ENCODE results near the gene SUN1.
"Not testable (repeated sequence)": the region's sequence is repeated elsewhere in the genome, so short reads cannot be mapped to it uniquely, and the experiment has no call there.

SUN1 gene

DNA sequence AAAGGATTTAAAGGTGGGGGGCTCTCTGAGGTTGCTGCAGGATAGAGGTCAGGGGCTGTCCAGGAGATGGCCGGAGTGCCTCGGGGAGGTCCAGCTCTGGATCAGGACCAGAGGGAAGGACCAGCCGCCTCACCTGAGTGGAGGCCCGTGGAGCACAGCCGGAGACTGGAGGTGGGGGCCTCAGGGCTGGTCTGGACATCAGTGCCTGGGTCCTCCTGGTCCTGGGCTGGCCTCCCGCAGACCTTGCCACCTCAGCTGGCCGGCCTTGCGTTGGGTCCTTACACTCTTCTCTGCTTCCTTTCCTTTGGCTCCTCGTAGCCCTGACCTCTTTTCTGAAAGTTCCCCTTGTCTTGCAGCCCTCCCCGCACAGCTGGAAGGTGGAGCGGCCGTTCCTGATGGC is 2.0 kb downstream of the SUN1 start:
- DNase-seq (ENCODE audit: low spot score) (no peak), FAIRE-seq (no peak)

DNA sequence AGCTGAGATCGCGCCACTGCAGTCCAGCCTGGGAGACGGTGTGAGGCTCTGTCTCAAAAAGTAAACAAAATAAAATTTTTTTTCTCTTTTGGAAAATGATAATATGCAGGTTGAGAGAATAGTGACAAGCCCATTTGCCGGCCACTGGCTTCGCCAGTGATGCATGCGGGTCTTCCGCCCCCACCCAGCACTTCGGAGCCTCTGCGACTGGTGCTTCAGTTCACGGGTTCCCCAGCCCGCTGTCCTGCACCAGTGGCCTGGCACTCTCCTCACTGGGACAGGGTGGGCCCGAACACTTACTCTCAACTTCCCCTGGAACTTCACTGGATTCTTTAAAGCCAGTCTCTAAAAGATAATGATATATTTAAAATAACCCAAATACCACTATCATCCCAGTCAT is 2.7 kb downstream of the SUN1 start:
- no peak for FAIRE-seq
- no peak for DNase-seq (ENCODE audit: low spot score)

DNA sequence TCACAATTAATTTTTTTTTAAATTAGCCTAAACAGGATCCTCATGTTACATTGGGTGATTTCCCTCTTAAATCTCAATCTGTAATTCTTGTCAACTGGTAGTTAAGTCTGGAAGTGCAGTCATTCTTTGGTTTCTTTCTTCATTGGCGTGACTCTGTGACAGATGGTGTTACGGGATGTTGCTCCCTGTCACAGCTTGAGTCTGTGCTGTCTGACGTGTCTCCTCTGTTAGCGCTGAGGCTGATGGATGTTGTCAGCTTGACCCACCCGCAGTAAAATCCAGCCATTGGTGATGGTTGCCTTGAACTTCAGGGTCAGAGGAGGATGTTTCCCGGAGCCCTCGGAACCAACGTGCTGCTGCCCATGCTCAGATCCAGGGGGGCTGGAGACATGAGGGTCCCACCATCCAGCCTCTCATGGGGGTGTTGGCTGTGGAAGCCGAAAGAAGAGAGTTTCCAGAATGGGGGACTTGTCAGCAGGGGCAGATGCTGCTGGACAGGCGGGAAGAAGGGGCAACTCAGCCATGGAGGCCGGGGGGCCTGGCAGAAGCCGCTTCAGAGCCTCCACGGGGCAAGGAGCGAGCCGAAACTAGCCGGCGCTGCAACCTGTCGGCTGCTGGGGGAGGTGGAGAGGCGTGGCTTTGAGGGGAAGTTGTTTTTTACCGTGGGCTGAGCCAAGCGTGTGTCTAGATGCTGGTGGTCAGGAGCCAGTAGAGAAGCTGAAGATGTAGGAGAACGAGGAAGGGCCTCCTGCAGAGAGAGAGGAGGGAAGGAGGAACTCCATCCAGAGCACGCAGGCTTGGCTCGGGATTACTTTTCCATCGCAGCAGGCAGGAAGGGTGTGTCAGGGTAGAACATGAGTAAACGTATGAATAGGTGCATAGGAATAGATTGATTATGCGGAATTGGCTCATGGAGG is 3.5 kb downstream of the SUN1 start:
- FAIRE-seq: peak; percentile 63
- DNase-seq (ENCODE audit: low spot score): no peak

DNA sequence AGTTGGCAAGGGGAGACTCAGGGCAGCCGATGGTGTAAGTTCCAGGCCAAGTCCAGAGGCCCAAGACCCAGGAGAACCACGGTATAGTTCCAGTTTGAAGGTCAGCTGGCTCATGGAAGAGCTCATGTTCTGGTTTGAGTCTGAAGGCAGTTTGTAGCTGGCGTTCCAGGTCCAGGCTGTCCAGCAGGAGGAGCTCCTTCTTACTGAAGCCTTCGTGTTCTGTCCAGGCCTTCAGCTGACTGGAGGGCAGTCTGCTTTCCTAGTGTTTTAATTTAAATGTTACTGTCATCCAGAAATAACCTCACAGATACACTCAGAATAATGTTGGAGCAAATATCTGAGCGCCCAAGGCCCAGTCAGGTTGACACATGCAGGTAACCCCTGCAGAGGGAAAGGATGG is 4.2 kb downstream of the SUN1 start:
- DNase-seq (ENCODE audit: low spot score) (no peak), FAIRE-seq (no peak)

DNA sequence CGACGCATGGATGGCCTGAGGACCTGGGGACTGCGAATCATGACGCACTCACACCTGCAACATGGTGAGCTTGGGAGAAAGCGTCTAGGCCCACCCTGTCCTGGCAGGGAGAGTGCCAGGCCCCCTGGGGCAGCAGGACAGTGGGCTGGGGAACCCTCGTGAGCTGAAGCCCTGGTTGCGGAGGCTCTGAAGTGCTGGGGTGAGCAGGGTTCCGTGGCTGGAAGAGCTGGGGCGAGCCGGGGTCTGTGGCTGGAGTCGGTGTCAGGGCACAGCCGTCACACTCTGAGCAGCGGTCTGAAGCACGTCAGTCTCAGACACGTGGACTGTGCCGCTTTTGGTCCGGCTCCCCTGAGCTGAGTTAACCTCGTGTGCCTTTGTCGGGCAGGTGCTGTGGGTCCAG is 4.7 kb downstream of the SUN1 start:
- DNase-seq (ENCODE audit: low spot score) (no peak), FAIRE-seq (no peak)

DNA sequence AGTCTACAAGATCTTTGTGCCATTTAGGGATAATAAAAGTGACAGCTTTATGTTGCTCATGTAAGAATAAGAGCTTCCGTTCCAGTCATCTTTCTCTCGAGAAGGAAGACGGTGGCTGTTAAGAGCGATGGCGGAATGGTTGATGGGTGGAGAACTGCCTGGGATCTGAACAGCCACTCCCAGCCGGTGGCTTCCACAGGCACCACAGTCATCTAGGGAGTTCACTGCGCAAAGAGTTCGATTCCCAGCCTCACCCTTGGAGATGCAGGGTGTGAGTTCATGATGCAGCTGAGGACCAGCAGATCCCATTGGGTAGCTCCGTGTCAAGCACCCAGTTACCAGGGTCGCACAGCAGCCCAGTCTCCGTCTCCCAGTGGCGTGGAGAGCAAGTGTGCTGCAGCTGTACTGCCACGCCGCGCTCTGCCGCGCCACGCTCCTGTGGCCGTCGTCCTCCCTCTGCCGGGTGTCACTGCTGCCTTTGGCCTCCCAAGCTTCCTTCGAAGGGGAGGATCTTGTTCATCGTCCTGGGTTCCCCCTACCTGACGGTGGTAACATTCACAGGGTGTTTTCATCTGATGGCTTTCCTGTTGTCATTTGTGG is 7.8 kb downstream of the SUN1 start:
- DNase-seq (ENCODE audit: low spot score): no peak
- FAIRE-seq: peak; percentile 5

DNA sequence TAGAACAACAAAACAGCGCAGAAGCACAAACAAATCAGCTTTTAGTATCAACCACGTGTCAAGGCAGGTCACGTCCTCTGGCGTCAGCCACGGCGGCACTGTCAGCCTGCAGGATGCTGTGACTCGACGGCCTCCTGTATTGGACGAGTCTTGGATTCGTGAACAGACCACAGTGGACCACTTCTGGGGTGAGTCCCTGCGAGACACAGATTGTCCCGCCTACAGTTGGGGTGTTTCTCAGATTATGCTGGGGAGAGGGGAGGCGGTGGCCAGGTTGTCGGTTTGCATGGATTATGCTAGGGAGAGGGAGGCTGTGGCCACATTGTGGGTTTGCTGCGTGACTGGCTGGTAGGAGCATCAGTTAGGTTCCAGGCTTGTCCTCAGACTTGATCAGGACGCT is 9.7 kb downstream of the SUN1 start:
- no peak for DNase-seq (ENCODE audit: low spot score)

DNA sequence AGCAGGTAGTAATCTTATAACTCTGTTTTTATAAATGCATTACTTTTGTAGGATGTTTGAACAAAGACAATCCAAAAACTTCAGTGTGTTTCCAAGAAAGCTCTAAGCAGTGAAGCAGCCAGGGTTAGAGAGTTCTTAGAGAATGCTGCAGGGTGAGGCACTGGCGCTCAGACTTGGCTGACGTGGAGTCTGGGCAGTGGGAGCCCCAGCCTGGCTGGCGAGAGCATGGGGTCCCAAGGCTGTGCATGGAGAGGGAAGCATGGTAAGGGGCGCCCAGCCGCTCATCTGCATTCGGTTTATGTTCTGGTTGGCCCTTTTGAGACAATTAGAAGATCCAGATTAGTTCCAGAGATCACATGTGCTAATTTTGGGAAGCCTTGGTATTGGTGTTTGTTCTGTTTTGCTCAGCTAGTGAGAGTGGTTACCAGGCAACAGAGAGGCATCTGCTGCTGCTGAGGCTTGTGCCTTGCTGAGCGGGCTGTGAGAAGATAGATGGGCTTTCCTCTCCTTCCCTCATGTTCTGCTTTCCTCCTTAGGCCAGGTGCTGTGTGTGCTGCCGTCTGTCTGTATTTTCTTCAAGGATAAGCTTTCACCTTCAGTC is 10.3 kb downstream of the SUN1 start:
- DNase-seq (ENCODE audit: low spot score): no peak
- FAIRE-seq: no peak

More for the DNA sequence above, 9.7 kb downstream of the SUN1 start:
- no peak for FAIRE-seq

DNA sequence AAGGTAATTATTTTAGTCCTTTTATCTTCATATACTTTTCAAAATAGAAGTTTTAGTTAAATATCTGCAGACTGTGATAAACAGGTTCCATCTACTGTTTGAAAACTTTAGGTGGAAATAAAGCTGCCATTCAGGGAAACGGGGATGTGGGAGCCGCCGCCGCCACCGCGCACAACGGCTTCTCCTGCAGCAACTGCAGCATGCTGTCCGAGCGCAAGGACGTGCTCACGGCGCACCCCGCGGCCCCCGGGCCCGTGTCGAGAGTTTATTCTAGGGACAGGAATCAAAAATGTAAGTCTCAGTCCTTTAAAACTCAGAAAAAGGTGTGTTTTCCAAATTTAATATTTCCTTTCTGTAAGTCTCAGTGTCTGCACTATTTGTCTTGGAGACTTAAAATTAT is 11.0 kb downstream of the SUN1 start:
- FAIRE-seq (no peak), DNase-seq (ENCODE audit: low spot score) (no peak)

DNA sequence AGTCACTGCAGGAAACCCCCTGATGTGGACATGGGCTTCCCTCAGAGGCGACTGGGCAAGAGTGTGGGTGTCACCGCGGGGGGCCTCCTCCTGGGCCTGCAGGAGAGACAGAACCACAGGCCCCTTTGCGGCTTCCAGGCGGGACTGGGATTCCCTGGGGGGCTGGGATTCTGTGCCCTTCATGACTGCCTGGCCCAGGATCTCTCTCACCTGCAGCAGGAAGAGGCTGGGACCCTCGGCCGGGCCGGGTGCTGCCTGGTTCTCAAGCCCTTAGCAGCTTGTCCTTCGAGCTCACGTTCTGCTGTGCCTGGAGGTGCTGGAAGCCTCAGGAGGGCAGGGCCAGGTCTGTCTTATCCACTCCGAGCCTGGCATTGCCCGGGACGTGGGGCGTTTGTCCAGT is 11.8 kb downstream of the SUN1 start:
- DNase-seq (ENCODE audit: low spot score): no peak
- FAIRE-seq: no peak

DNA sequence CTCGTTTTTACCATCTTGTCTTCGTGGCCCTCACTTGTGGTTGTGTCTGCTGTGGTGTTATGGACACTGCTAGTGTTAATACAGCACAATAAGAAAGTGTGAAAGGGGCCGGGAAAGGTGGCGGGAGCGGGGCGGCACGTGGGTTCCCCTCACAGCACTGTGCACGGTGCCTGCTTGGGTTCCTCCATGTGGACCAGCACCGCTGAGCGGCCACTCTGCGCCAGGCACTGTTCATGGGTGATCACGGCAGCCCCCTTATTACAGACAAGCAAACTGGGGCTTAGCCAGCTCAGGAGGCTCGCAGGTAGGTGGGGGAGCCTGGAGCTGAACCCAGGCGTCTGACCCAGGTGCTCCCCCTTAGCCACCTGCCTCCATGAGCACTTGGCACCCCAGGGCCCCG is 12.2 kb downstream of the SUN1 start:
- no peak for DNase-seq (ENCODE audit: low spot score)
- no peak for FAIRE-seq

DNA sequence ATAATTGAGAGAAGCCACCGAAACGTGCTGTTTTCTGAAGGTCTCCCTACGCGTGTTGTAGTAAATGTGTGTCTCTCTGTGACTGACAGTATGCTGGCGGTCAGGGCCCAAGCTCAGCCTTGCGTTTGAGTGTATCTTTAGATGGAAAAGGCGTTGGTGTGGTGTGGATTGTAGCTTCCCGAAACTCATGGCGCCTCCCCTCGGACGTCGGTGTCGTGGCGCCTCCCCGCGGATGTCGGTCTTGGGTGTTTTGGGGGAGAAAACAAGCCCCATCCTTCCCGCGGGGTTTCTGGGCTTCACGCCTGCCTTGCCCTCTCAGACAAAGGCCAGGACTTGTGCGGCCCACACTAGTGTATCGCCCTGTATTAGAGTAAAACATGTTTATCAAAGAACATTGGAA is 12.8 kb downstream of the SUN1 start:
- FAIRE-seq: no peak
- no peak for DNase-seq (ENCODE audit: low spot score)

DNA sequence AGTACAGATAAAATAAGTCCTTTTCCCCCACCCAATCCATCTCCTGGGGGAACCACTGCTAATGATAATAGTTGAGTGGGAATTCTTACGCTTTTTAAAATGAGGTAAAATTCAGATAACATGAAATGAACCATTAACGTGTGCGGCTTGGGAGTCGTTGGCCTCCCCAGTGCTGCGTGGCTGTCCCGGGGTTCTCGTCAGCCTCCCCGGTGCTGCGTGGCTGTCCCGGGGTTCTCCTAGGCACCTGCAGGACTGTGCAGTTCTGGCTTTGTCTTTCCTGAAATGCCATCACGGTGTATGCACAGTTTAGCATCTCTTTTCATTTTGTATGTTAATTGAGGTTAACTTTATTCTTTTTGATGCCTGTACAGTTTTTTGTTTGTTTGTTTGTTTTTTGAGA is 13.5 kb downstream of the SUN1 start:
- FAIRE-seq (no peak), DNase-seq (ENCODE audit: low spot score) (no peak)

DNA sequence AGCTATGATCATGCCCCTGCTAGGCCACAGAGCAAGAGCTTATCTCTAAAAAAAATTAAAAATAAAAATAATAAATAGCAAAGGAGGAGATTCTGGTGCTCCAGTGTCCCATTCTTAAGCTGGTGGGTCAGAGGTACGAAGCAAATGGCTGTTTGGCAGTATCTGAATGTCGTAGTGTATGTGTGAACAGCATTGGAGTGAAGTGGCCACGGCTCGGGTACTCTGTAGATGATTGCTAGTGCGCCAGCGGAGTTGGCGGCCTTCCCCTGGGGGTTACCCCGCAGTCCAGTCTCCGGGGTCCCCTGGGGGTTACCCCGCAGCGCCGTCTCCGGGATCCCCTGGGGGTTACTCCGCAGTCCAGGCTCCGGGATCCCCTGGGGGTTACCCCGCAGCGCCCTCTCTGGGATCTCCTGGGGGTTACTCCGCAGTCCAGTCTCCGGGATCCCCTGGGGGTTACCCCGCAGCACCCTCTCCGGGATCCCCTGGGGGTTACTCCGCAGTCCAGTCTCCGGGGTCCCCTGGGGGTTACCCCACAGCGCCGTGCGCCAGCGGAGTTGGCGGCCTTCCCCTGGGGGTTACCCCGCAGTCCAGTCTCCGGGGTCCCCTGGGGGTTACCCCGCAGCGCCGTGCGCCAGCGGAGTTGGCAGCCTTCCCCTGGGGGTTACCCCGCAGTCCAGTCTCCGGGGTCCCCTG is 14.8 kb downstream of the SUN1 start:
- FAIRE-seq; DNase-seq (ENCODE audit: low spot score): not testable (repeated sequence)

DNA sequence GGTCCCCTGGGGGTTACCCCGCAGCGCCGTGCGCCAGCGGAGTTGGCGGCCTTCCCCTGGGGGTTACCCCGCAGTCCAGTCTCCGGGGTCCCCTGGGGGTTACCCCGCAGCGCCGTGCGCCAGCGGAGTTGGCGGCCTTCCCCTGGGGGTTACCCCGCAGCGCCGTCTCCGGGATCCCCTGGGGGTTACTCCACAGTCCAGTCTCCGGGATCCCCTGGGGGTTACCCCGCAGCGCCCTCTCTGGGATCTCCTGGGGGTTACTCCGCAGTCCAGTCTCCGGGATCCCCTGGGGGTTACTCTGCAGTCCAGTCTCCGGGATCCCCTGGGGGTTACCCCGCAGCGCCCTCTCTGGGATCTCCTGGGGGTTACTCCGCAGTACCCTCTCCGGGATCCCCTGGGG is 15.5 kb downstream of the SUN1 start:
- not testable (repeated sequence) for FAIRE-seq; DNase-seq (ENCODE audit: low spot score)

DNA sequence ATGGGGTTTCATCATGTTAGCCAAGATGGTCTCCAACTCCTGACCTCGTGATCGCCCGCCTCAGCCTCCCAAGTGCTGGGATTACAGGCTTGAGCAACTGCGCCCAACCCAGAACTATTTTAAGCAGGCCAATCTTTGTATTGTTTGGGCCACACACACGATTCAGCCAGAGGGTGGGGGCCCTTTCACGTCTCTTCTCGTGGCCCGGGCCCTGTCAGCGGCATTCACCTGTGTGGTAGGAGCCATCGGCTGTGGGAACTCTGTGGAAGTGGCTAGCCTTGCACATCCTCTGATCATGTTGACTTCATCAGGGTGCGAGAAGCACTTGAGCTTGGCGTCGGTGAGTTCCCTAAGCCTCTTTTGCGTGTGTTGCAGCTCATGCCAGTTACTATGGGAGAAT is 16.9 kb downstream of the SUN1 start:
- peak; percentile 80 for FAIRE-seq
- DNase-seq (ENCODE audit: low spot score): no peak

DNA sequence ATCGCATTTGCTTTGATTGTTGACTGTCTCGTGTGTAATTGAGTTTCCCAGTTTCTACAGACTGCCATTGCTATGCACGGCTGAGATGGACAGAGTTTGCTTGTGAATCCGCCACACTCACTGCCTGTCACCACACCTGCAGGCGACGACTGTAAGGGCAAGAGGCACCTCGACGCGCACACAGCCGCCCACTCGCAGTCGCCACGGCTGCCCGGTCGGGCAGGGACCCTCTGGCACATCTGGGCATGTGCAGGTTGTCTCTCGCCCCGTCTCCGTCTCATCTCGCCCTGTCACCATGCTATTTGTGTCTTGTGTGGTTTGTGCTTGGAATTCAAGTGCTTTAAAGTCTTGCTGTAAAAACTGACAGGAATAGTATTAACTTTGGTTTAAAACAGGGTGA is 17.5 kb downstream of the SUN1 start:
- FAIRE-seq (no peak), DNase-seq (ENCODE audit: low spot score) (no peak)

DNA sequence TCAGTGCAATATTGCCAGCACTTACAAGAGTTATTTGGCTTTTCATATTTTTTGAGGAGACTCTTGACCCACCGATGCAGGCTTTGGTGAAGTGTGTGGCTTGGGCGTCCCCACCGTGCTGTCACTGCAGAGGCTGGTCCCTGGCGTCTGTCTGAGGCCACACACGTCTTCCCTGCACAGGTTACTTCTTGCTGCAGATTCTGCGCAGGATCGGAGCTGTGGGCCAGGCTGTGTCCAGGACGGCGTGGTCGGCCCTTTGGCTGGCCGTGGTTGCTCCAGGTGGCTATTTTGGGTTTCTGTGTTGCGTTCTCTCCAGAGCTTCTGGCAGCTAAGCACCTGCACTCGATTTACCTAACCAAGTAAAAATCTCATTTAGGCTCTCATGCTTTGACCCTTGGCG is 18.9 kb downstream of the SUN1 start:
- DNase-seq (ENCODE audit: low spot score) (no peak), FAIRE-seq (no peak)

DNA sequence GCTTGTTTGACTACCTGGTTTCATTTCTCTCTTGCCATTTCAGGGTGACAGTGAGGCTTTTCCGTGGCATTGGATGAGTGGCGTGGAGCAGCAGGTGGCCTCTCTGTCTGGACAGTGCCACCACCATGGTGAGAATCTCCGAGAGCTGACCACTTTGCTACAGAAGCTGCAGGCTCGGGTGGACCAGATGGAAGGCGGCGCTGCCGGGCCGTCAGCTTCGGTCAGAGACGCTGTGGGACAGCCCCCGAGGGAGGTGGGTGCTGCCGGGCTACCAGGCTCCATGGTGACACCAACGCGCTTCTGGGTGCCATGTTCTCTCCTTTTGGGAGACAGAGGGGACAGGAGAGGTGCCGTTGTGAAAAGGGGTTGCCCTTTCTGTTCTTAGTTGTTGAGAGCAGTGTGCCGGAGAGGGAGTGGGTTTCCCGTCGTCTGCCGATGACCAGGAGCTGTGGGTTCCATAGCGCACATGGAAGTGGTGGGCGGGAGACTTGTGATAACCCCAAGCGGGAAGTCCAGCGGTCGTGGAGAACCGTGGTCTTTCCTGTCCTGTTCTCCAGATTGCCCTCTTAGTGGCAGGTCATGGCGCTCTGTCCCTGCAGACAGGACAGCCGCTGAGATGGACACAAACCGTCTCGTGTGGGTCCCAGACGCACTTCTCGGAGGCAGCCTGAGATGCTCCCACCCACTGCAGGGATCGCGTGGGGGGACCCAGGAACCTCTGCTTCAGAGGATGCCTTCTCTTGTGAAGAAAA is 21.3 kb downstream of the SUN1 start:
- DNase-seq (ENCODE audit: low spot score) (no peak), FAIRE-seq (peak; percentile 55)

DNA sequence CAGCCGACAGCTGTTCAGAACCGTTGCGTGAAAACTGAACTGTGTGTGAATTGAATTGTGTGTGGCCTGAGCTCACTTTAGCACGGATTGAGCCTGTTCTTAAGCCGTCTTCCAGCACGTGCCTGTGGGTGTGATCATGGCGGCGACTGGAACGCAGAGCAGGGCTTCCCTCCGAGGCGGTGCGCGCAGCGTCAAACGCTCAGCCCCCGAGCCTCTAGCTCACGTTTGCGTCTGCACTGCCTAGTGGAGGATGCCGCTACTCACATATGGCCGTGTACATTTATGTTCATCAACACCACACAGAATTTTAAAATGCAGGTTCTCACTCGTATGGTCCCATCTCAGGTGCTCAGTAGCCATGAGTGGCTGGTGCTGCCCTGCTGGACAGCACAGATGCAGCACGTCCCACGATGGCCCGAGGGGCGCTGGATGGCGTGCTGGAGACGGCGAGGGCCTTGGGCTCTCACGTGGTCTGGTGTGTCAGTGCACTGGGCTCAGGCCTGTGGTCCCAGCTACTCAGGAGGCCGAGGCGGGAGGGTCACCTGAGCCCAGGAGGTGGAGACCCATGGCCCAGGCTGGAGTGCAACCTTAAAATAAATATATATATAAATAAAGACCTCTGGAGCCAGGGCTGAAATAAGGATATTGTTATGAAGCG is 22.0 kb downstream of the SUN1 start:
- FAIRE-seq: peak; percentile 78
- DNase-seq (ENCODE audit: low spot score): no peak

All from urothelium cell line (cell line).